HG03280 (cell line): ENCODE data around the gene HNRNPAB.
"Not testable (repeated sequence)": the region's sequence is repeated elsewhere in the genome, so short reads cannot be mapped to it uniquely, and the experiment has no call there.

Experiments
- ATAC-seq: cut with Tn5 transposase; IDR thresholded peaks from one replicate; pipeline ENCODE4 v1.9.1; 2021; ENCODE audit warnings: mild to moderate bottlenecking, moderate library complexity; ENCODE audit not compliant: unreplicated experiment

HNRNPAB gene

GRCh38 chr5:178241688-178242231, 37.4 kb downstream of the HNRNPAB start:
- ATAC-seq, result no peak

DNA sequence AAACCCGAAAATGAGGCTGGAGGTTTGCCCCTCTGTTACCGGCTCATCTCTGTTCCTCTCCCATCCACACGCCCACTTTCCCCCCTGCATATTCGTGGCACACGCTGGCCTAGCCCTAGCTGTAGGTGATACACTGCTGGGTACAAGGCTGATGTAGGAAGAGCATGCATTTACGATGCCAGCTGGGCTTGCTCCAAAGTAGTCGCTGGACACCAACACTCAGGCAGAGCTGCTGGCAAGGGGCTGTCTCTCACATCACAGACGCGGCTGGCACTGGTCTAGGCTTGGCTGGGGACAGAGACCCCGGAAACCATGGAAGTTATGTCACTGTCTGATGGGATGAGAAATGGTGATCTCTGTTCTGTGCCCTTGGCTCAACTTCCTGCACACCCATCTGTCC, 38.1 kb downstream of the HNRNPAB start:
- ATAC-seq, result no peak

DNA sequence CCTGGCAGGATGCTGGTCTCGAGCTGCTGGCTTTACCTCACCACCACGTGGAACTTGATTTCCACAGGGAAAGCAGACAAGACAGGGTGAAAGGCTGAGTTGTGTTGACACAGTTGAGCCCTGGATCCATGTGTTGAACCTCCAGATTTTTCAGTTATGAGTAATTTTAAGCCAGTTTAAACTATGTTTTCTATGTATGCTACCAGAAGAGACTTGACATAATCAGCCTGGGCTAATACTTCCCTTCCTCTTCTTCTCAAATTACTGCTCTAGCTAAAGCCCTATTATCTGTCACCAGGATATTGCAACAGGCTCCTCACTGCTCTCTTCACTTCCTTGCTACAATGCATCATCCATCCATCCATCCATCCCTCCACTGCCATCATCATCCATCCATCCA, 40.2 kb downstream of the HNRNPAB start:
- no peak for ATAC-seq

- ATAC-seq, result no peak
These were observed 41.1 kb downstream of the HNRNPAB start for GRCh38 chr5:178245389-178245788.

DNA sequence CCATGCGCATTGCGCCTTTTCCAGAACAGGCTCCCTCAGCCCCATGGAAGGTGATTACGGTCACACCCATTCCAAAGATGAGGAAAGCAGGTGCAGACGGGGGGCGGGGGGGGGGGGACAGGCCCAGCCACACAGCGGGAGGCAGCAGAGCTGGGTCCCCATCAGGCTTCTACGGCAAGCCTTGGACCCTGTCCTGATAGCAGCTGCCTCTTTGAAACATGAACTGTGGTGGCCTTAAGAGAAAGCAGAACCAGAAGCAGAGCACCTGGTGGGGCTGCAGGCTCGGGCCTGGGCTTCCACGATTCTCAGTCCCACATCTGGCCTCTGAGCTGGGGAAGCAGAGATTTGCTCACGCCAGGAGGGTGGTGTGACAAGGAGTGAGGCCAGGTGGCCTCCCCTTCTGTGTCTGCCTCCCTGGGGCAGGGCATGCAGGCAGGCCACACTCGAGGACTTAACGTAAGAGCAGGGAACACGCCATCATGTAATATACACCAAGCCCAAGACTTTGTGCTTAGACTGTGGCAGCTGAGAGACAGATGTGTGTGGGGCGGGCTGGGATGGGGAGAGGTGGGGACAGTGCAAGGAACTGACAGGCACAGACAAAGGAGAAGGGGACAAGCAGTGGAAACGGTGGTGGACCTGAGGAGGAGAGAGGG, 42.4 kb downstream of the HNRNPAB start:
- no peak for ATAC-seq

DNA sequence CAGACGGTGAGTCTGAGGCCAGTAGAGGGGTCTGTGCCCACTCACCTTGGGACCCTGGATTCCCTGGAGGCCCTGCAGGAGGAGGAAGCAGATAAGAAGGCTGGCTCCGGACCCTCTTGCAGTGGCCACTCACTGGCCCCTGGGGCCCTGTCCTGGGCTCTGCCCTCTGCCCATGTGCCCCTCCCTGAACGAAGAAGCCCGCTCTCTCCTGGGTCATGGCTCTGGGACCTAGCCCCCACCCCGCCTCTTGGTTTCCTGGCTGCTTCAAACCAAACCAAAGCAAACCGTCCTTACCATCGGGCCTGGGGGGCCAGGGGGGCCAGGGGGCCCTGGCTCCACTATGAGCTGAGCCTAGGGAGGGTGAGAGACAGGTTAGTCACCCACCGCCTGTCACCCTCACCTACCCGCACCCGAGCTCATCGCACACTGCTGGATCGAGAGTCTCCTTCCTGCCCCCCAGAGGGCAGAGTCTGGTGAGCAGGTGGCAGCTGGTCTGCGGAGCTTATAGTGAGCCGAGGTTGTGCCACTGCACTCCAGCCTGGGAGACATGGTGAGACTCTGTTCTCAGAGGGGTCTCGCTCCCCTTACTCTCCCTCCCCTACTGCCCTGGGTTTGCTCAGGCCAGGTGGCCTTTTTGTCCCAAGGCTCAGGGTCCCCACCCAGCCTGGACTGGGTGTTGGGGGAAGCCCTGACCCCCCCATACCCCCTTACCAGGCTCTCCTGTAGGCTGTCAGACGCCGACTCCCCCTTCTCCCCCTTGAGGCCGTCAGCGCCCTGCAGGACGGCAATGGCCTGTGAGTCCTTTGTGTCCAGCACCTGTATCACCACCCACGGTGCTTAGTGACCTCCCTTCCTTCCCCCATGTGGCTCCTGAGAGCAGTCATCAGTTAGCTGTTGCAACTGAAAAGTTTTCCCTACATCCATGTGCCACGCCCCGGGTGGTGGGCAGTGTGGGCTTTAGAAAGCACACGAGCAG, 43.4 kb downstream of the HNRNPAB start:
- no peak for ATAC-seq

- no peak for ATAC-seq
These were observed 44.4 kb downstream of the HNRNPAB start for GRCh38 chr5:178248750-178249149.

- ATAC-seq, result no peak
These were observed 45.1 kb downstream of the HNRNPAB start for GRCh38 chr5:178249191-178249989.

DNA sequence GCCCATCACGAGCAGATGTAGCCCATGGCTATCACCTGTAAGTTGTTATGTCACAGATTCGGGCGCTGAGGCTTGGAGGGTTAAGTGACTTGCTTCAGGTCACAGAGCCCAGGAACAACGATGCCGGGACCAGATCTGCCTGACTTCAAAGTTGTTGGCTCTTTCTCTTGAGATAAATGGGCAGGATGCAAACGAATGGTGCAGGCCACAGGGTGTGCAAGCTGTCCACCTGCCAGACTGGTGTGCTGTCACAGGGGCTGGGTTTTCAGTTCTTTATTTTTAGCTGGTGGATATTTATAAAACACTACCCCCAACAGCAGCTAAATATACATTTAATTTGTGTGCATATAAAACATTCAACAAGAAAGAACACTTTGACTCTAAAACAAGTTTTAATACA, 45.9 kb downstream of the HNRNPAB start:
- no peak for ATAC-seq

DNA sequence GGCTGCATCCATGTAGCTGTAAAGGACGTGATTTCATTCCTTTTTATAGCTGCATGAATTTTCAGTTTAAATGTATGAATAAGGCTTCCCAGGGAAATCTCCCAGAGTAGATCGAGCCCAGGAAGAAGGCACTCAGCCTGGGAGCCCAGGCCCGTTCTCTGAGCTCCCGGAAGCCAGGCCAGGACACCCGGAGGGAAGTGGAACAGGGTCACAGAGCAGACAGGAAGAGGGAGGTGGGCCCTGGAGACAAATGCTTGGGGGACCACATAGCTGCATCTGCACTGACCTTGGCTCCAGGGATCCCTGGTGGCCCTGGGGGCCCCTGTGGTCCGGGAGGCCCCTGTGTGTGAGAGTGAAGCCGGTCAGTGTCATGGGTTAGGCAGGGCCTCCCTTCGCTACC, 47.9 kb downstream of the HNRNPAB start:
- ATAC-seq, result no peak

DNA sequence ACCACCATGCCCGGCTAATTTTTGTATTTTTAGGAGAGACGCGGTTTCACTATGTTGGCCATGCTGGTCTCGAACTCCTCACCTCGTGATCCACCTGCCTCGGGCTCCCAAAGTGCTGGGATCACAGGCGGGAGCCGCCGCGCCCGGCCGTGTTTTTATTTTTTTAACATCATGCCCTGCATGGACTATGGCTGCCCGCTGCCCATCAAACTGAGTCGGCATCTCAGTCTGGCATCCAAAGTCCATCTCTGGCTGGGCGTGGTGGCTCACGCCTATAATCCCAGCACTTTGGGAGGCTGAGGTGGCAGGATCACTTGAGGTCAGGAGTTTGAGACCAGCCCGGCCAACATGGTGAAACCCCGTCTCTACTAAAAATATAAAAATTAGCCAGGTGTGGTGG, 49.3 kb downstream of the HNRNPAB start:
- not testable (repeated sequence) for ATAC-seq

DNA sequence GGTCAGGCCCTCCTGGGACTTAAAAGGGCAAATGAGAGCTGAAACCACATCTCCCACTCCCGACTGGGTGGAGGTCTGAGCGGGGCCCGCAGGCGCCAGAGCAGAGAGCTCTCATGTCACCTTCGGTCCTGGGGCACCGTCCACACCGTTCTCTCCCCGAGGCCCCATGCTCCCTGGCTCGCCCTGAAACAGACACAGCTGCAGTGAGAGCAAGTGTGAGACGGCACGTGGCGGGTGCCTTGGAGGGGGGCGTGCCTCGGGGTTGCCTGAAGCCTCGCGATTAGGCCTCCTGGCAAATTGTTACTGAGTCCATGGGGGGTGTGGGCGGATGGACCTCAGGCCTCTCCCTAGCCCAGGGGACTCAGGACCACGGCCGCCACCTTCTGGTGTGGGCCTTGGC, 52.4 kb downstream of the HNRNPAB start:
- no peak for ATAC-seq

GRCh38 chr5:178257650-178258049, 53.3 kb downstream of the HNRNPAB start:
- ATAC-seq, result no peak

GRCh38 chr5:178259623-178260536, 55.5 kb downstream of the HNRNPAB start:
- ATAC-seq, result no peak
